HG03280 (cell line): Measurements from ENCODE around the gene KLB.
"Not testable (repeated sequence)": the region's sequence is repeated elsewhere in the genome, so short reads cannot be mapped to it uniquely, and the experiment has no call there.

Experiments
- ATAC-seq: cut with Tn5 transposase; IDR thresholded peaks from one replicate; pipeline ENCODE4 v1.9.1; 2021; ENCODE audit warnings: mild to moderate bottlenecking, moderate library complexity; ENCODE audit not compliant: unreplicated experiment

Gene KLB

DNA sequence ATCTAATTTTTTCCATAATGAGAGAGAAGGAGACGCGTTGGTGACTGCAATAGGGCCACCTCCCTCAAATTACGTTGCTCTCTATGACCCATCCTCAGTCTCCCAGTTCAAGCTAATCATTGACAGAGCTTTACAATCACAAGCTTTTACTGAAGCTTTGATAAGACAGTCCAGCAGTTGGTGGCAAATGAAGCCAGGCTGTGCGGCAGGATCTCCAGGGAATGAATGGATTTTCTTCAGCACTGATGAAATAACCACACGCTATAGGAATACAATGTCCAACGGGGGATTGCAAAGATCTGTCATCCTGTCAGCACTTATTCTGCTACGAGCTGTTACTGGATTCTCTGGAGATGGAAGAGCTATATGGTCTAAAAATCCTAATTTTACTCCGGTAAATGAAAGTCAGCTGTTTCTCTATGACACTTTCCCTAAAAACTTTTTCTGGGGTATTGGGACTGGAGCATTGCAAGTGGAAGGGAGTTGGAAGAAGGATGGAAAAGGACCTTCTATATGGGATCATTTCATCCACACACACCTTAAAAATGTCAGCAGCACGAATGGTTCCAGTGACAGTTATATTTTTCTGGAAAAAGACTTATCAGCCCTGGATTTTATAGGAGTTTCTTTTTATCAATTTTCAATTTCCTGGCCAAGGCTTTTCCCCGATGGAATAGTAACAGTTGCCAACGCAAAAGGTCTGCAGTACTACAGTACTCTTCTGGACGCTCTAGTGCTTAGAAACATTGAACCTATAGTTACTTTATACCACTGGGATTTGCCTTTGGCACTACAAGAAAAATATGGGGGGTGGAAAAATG, at the start of gene KLB:
KLB (plus strand) TSS at position 168 of the 821 bp plus-strand sequence; CDS start at position 188, 20 bp downstream.
- no peak for ATAC-seq

DNA sequence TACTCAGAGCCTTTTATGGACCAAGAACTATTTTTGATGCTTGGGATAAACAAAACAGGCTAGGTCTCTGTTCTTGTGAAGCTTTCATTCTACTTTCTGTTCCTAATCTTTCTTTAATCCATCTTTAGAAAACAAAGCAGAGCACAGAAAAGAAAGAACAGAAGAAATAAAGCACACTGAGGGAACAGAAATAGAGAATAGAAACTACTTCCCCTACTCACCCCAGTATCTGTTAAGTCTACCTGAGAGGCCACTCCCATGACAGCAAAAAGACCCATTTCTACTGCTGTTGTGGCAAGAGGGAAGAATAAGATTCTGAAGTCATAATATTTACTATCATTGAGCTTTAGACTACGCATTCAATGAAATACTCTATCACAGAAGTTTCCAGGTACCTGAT, 49.7 kb upstream of the KLB start:
- ATAC-seq = peak; percentile 43

DNA sequence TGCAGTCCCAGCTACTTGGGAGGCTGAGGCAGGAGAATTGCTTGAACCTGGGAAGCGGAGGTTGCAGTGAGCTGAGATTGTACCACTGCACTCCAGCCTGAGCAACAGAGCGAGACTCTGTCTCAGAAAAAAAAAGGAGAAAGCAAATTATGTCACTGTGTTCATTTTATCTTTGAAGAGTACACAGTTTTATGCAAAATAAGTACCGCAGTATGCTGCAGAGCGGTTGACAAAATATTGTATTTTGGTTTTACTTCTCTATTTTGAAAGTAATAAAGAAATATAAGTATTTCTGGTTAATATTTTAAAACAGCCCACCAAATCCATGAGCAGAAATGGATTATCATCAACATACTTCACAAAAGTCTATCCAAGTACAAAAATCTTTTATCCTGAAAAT, 46.1 kb upstream of the KLB start:
- not testable (repeated sequence) for ATAC-seq

DNA sequence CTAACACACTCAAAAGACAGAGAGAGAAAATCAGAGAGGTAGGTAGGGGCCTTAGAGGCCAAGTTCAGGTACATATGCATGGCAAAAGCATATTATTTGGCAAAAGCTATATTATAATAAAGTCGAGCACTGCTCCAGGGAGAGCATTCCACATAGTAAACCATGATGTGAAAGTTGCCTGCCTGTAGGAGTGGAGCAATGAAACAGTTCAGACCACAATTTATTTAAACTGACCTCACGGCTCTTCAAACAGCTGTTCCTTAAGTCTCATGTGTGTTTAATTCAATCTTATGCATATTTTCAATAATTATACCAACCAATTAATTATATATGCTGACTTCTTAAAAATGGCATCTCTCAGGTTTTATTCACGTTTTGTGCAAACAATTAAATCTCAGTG, 43.9 kb upstream of the KLB start:
- ATAC-seq = no peak

DNA sequence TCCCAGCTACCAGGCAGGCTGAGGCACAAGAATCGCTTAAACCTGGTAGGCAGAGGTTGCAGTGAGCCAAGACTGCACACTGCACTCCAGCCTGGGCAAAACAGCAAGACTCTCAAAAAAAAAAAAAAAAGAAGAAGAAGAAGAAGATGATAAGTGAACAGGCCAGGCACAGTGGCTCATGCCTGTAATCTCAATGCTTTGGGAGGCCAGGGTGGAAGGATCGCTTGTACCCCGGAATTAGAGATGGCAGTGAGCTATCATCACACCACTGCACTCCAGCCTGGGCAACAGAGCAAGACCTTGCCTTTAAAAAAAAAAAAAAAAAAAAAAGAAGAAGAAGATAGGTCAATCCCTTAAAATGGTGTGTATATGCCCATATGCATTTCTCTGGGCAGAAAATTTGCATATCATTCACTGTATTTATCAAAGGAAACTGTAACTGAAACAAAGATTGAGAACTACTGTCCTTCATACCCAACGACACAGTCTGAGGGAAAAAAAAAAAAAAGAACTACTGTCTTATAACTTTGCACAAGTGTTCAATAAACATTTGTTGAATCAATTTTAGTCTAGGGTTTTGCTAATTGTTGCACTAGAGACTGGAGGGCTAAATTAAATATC, 42.8 kb upstream of the KLB start:
- no peak for ATAC-seq

DNA sequence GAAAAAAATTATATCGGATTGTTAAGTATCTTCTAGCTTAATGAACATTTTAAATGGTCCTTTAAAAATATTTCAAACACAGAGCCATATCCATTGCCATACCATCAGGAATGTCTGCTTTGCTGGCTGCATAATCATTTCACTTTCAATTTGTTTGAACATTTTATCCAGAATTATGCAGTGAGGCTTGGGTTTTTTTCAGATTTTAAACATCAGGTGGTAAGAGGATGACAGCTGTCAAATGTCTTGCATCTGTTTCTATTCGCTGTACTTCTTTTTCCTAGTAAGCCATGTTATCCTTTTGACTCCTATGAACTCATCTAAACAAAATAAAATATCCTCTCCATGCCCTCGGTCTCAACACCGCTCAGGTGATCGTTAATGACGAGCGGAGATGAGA, 41.4 kb upstream of the KLB start:
- ATAC-seq = no peak

DNA sequence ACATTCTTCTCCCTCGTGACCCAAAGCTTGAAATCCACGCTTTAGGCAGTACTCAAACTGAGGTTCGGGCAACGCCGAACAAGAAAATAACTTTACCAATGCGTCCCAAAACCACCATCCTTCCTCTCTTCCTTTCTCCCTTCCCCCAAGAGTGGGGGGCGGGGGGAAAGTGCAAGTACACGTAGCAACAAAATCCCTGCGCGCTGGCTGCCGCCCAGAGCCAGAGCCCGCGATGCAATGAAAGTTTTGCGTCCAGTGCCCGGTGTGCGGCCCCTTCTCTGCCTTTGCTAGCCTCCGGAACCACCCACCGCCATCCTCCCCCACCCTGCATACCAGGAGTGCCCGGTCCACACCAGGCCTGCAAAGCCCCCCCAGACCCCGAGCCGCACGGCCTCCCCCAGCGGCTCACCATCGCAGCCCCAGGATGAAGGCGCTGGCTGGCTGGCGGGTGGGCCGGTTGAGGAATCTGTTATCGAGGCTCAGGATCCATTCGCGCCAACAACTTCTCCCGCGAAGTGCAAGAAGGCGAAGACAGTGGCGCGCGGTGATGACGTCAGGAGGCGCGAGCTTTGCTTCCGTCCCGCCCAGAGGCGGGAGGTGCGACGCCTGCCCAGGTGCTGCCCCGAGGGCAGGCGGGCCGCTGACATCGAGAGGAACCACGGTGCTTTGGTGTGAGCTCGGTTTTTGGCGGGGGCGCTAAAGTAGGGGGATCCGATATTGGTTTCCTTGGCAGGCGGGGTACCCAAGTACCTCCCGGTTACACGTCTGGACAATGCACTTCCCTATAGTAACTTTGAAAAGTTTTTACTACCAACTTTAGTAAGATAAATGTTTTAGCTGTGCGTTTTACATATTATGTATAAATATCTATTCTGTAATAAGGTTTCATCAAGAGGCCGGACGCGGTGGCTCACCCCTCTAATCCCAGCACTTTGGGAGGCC, 40.6 kb upstream of the KLB start, which contains the start of gene RFC1:
RFC1 (minus strand) TSS at position 533 of the 942 bp plus-strand sequence; CDS start at position 412, 121 bp downstream.
- peak; percentile 79 for ATAC-seq

DNA sequence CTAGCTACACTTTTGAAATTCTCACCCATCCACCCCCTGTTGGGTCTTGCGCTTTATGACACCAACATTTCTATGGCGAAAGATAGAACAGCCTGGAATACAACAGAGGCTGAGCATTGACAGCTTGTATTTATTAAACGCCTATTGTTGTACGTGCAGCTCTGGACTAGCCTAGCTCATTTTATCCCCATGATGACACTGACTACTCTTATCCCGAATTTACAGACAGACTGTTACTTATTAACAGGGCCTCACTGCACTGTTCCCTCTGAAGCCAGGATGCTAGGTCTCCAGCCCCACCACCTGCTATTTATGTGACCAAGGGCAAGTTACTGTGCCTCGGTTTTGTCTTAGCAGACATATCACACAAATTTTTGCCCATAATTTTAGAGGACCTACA, 39.6 kb upstream of the KLB start:
- ATAC-seq = no peak

DNA sequence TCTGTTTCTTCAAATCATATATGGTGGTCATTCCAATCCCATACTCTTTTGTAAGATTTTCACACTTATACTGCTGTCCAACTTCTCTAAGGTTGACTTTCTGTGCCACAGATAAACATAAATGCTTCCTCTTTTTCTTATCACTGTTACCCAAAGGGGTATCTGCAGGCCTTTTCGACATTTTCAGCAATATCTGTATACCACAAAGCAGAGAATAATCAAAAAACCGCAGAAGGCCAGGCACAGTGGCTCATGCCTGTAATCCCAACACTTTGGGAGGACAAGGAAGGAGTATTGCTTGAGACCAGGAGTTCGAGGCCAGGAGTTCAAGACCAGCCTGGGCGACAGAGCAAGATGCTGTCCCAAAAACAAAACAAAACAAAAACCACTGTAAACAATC, 37.4 kb upstream of the KLB start:
- no peak for ATAC-seq

DNA sequence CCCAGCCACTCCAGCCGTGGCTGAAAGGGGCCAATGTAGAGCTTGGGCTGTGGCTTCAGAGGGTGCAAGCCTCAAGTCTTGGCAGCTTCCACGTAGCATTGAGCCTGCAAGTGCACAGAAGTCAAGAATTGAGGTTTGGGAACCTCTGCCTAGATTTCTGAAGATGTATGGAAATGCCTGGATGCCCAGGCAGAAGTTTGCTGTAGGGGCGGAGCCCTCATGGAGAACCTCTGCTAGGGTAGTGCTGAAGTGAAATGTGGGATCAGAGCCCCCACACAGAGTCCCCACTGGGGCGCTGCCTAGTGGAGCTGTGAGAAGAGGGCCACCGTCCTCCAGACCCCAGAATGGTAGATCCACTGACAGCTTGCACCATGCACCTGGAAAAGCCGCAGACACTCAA, 35.5 kb upstream of the KLB start:
- ATAC-seq = not testable (repeated sequence)

DNA sequence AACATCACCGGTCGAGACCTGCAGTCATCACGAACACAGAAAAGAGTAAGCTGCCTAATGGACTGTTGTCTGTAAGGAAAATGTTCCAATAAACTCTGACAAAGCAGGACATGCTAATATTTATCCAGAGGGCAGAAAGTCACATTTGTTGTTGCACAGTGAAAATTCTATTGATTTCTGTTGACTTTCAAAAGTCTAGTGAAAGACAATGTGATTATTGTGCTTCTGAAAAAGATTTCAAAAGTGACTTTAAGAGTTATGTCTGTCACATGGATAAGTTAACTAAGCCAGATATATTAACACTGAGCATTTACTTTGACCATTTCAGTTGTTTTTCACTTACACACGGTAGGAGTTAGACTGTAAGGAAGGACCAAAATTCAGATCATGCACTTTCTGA, 31.3 kb upstream of the KLB start:
- no peak for ATAC-seq

DNA sequence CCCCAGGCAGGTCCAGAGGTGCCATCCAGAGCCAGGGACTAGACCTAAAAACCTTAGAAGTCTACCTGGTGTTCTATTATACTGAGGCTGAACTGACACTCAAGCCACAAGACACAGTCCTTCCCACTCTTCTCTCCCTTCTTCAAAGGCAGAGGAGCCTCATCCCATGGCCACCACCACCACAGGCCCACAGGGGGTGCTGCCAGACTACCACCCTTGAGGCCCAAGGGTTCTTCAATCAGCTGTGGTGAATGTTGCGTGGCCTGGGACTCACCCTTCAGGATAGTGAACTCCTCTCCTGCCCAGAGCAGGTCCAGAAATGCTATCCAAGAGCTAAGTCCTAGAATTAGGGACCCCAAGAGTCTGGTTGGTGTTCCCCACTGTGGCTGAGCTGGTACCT, 23.0 kb upstream of the KLB start:
- ATAC-seq = no peak

DNA sequence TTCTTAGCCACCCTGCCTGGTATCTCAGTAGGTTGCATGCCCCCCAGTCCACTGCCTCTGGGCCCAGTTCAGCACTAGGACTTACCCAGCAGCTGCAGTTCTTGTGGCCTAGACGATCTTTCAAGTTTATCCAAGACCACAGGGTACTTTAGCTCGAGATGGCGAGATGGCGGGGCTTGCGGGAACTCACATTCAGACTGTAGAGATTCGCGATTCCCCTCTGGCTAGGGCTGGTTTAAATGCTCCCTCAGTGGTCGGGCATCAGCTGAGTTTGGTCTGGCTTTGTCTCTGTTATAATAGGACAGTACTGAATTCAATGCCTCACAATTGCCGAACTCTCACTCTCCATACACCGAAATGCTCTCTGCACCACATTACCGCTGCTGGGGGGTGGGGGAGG, 22.2 kb upstream of the KLB start:
- ATAC-seq = no peak

DNA sequence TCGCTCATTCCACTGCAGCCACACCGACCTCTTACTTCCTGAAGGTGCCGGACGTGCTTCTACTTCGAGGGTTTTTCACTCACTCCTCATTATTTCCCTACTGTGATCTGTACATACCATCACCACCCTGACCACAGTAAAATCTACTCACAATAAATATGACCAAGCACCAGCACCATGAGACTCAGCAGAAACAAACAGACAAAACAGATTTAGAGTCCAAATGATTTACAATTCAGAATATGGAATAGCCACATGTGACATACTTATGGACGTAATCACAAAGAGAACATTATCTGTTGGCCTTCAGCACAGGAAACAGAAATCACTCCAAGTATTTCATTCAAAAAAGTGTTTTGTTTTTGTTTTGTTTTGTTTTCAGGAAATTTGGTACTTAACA, 16.1 kb upstream of the KLB start:
- ATAC-seq = no peak

DNA sequence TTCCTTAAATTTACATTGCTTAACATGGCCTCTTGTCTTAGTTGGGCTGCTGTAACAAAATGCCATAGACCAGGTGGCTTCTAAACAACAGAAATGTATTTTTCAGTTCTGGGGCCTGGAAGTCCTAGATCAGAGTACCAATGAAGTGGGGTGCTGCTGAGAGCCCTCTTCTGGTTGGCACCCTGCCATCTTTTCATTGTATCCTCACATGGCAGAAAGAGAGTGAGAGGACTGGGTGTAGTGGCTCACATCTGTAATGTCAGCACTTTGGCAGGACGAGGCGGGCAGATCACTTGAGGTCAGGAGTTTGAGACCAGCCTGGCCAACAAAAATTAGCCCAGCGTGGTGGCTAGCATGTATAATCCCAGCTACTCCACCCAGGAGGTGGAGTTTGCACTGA, 12.0 kb upstream of the KLB start:
- no peak for ATAC-seq

DNA sequence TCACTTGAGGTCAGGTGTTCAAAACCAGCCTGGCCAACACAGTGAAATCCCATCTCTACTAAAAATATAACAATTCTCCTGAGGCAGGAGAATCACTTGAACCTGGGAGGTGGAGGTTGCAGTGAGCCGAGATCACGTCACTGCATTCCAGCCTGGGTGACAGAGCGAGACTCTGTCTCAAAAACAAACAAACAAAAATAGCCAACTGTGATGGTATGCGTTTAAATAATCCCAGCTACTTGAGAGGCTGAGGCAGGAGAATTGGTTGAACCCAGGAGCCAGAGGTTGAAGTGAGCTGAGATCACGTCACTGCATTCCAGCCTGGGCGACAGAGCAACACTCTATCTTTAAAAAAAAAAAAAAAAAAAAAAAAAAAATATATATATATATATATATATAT, 5.1 kb upstream of the KLB start:
- not testable (repeated sequence) for ATAC-seq

DNA sequence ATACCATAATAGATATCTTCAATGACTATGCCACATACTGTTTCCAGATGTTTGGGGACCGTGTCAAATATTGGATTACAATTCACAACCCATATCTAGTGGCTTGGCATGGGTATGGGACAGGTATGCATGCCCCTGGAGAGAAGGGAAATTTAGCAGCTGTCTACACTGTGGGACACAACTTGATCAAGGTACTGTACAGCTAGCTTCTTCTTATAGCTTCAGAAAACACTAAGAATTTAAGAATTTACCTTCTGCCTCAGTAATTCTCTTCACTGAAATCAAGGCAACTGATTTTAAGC, 805 bp downstream of the KLB start:
- no peak for ATAC-seq

DNA sequence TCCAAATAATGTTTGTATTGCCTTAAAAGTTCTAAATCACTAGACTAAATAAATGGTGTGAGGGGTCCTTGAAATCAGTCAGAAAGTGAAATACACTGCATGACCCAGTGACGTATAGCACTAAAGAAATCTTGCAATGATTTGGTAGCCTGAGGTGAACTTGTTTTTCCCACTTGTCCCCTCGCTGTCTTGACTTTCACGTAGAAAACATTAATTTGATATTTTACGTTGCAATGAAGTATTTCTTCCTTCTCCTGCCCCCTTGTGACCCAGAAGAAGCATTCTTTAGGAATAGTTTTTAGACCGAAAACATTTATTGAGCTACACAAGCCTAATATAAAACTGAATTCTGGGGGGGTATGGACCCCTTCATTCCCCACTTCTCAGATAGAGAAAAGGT, 3.7 kb downstream of the KLB start:
- ATAC-seq = no peak

DNA sequence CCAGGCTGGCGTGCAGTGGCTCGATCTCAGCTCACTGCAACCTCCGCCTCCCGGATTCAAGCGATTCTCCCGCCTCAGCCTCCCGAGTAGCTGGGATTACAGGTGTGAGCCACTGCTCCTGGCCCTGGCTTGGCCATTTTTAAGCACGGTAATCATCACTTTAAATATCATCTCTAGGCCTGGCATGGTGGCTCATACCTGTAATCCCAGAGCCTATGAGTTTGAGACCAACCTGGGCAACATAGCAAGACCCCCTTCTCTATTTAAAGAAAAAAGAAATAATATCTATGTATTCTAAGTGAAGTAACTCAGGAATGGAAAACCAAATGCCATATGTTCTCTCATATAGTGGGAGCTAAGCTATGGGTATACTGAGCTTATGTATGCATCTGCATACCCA, 4.8 kb downstream of the KLB start:
- ATAC-seq = not testable (repeated sequence)

DNA sequence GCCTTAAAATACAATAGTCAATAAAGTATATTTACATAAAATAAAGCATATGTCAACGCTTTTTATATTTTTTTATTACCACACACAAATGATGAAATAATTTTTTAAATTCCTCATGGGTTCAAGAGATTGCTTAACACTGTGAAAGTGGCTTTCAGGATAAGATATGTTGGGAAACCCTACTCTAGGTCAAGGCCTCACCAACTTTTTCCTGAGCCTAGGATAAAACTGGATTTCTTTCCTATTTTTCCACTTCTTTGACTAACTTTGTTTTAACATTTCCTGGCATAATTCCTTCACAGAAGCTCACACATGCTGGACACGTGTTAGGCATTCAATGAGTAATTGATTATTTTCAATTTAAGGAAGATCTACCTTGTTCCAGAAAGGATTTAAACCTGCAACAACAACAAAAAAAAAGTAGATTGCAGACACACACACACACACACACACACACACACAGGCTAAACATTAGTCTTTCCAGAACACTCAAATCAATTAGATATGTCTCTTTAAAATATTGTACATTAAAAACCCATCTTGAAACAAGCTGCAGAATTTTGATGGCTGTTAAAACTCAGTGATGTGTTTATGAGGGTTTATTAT, 9.1 kb downstream of the KLB start:
- no peak for ATAC-seq

DNA sequence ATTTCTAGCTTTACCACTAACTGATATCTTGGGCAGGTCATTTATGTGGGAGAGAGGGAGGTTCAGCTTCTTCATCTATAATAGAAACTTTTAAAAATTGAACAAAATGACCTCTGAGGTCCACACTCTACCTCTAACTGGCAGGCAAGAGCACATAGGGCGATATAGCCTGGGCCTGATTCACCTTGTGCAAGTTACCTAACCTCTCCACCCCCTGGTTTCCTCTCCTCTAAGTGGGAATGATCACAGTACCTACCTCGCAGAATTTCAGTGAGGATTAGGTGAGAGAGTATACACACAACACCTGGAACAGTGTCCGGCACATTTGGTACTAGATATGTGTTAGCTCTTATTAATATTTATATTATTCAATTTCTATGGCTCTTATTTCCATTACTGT, 15.5 kb downstream of the KLB start:
- no peak for ATAC-seq
